H1 (cell line): Measurements from ENCODE around the gene NDUFA8. TPM values are rescaled to one million over a fixed set of nuclear protein-coding genes. Genes with fewer than 3 reads are reported as not detected.

Experiments used
- SP4 ChIP-seq: IDR thresholded peaks from 2 replicates; pipeline ENCODE4 v1.6.1; 2012; ENCODE audit warnings: low read length, inconsistent platforms
- TAF7 ChIP-seq: optimal IDR thresholded peaks from 2 replicates; pipeline ENCODE3; 2011; ENCODE audit warnings: low read depth, mild to moderate bottlenecking, inconsistent platforms, low read length, moderate library complexity, borderline replicate concordance
- TEAD4 ChIP-seq: IDR thresholded peaks from 2 replicates; pipeline ENCODE4 v1.6.1; 2012; ENCODE audit warnings: low read depth, low read length, inconsistent platforms, mixed read lengths
- polyA plus RNA-seq, 7 experiments: library from polyadenylated mRNA; depleted of rRNA in 3 of 7; stranded (reverse) in 5 of 7; unstranded in 2 of 7; fragments of >200 nt in 5 of 7; fragments of 200-250 nt in 2 of 7; gene quantifications; 1 replicate in 5 of 7; 2 replicates in 1 of 7; 4 replicates in 1 of 7; pipeline versions ENCODE4 v1.2.1 to v1.2.3, GENCODE V29; 2011 to 2013; ENCODE audit warnings: missing spikeins in 2 of 7, mixed read lengths in 2 of 7
- total RNA-seq: library from RNA; stranded (reverse); fragmentation: NEBNext Ultra II Directional; extraction: Animal tissue kit (Norgen Biotek cat#: 25700); gene quantifications from 2 replicates; pipeline ENCODE4 v1.2.1, GENCODE V29; 2021
- TF ChIP-seq, protein P1 (sequence below): IDR thresholded peaks from 2 replicates; pipeline ENCODE4 v1.6.1; 2012; ENCODE audit warnings: low read length, inconsistent platforms
- TF ChIP-seq, protein P2 (sequence below): fragments of 300-600 bp; sonication (generic); IDR thresholded peaks from 2 replicates; pipeline ENCODE4 v1.7.1; 2012; ENCODE audit warnings: low read length, moderate library complexity, mild to moderate bottlenecking, inconsistent platforms; ENCODE audit not compliant: insufficient replicate concordance

The NDUFA8 gene
- total and polyA plus RNA-seq, 2 of the 8 experiments (the other 6 are each of a cell fraction or from before 2014, with no cell fraction given): 61.0 to 73.8 TPM

DNA sequence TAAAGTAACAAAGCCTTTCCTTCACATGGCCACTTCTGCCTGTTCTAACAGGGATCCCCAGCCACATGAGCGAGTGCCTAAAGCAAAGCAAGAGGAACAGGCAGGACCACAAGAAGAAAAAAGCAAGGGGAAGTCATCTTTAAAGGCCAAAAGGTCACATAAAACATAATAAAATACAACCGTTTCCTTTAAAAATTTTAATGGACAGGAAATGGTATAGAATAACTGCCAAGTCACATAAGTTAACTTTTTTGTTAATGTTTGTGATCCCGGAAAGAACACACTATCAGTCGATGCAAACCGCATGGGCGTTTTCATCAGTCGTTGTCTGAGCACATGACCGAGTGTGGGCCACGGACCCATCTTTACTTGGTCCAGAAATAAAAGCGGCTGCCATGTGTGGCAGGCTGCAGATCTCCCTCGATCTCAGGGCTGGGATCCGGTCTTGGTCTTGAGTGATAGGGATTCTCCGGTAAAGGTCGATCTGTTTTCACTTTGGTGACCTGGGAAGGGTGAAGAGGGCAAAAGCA, 15.6 kb downstream of the NDUFA8 start (continued):
- TF ChIP-seq TAF7: no peak
- no peak for TF ChIP-seq TEAD4
- TF ChIP-seq, protein P1, sequence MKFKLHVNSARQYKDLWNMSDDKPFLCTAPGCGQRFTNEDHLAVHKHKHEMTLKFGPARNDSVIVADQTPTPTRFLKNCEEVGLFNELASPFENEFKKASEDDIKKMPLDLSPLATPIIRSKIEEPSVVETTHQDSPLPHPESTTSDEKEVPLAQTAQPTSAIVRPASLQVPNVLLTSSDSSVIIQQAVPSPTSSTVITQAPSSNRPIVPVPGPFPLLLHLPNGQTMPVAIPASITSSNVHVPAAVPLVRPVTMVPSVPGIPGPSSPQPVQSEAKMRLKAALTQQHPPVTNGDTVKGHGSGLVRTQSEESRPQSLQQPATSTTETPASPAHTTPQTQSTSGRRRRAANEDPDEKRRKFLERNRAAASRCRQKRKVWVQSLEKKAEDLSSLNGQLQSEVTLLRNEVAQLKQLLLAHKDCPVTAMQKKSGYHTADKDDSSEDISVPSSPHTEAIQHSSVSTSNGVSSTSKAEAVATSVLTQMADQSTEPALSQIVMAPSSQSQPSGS: no peak
- no peak for TF ChIP-seq SP4
- TF ChIP-seq, protein P2, sequence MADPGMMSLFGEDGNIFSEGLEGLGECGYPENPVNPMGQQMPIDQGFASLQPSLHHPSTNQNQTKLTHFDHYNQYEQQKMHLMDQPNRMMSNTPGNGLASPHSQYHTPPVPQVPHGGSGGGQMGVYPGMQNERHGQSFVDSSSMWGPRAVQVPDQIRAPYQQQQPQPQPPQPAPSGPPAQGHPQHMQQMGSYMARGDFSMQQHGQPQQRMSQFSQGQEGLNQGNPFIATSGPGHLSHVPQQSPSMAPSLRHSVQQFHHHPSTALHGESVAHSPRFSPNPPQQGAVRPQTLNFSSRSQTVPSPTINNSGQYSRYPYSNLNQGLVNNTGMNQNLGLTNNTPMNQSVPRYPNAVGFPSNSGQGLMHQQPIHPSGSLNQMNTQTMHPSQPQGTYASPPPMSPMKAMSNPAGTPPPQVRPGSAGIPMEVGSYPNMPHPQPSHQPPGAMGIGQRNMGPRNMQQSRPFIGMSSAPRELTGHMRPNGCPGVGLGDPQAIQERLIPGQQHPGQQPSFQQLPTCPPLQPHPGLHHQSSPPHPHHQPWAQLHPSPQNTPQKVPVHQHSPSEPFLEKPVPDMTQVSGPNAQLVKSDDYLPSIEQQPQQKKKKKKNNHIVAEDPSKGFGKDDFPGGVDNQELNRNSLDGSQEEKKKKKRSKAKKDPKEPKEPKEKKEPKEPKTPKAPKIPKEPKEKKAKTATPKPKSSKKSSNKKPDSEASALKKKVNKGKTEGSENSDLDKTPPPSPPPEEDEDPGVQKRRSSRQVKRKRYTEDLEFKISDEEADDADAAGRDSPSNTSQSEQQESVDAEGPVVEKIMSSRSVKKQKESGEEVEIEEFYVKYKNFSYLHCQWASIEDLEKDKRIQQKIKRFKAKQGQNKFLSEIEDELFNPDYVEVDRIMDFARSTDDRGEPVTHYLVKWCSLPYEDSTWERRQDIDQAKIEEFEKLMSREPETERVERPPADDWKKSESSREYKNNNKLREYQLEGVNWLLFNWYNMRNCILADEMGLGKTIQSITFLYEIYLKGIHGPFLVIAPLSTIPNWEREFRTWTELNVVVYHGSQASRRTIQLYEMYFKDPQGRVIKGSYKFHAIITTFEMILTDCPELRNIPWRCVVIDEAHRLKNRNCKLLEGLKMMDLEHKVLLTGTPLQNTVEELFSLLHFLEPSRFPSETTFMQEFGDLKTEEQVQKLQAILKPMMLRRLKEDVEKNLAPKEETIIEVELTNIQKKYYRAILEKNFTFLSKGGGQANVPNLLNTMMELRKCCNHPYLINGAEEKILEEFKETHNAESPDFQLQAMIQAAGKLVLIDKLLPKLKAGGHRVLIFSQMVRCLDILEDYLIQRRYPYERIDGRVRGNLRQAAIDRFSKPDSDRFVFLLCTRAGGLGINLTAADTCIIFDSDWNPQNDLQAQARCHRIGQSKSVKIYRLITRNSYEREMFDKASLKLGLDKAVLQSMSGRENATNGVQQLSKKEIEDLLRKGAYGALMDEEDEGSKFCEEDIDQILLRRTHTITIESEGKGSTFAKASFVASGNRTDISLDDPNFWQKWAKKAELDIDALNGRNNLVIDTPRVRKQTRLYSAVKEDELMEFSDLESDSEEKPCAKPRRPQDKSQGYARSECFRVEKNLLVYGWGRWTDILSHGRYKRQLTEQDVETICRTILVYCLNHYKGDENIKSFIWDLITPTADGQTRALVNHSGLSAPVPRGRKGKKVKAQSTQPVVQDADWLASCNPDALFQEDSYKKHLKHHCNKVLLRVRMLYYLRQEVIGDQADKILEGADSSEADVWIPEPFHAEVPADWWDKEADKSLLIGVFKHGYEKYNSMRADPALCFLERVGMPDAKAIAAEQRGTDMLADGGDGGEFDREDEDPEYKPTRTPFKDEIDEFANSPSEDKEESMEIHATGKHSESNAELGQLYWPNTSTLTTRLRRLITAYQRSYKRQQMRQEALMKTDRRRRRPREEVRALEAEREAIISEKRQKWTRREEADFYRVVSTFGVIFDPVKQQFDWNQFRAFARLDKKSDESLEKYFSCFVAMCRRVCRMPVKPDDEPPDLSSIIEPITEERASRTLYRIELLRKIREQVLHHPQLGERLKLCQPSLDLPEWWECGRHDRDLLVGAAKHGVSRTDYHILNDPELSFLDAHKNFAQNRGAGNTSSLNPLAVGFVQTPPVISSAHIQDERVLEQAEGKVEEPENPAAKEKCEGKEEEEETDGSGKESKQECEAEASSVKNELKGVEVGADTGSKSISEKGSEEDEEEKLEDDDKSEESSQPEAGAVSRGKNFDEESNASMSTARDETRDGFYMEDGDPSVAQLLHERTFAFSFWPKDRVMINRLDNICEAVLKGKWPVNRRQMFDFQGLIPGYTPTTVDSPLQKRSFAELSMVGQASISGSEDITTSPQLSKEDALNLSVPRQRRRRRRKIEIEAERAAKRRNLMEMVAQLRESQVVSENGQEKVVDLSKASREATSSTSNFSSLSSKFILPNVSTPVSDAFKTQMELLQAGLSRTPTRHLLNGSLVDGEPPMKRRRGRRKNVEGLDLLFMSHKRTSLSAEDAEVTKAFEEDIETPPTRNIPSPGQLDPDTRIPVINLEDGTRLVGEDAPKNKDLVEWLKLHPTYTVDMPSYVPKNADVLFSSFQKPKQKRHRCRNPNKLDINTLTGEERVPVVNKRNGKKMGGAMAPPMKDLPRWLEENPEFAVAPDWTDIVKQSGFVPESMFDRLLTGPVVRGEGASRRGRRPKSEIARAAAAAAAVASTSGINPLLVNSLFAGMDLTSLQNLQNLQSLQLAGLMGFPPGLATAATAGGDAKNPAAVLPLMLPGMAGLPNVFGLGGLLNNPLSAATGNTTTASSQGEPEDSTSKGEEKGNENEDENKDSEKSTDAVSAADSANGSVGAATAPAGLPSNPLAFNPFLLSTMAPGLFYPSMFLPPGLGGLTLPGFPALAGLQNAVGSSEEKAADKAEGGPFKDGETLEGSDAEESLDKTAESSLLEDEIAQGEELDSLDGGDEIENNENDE: no peak
